Embryonic facial prominence (tissue), 1 donor: ENCODE results near the gene CD226.
"Not testable (repeated sequence)": the region's sequence is repeated elsewhere in the genome, so short reads cannot be mapped to it uniquely, and the experiment has no call there.

Experiments
- DNase-seq: peaks from one replicate; pipeline ENCODE4 v3.0.0-alpha.2; 2016; ENCODE audit errors: extremely low spot score

CD226 gene

DNA sequence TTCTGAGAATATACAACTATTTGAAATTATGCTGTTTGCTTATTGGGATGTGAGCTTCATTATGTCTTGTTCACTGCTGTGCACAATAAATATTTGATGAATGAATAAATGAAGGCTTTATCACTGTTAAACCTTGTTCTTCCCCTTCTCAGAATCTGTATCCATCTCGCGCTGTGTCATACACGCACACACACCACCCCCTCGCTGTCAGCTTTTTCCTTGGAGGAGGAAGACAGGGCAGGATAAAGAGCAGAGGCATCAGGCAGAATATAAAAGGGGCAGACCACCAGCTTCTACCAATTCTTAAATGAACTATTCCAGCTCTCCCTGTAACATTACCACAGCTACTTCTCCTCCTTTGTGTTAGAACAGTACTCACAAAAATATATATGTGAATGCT is 75.0 kb downstream of the CD226 start:
- DNase-seq, result no peak

DNA sequence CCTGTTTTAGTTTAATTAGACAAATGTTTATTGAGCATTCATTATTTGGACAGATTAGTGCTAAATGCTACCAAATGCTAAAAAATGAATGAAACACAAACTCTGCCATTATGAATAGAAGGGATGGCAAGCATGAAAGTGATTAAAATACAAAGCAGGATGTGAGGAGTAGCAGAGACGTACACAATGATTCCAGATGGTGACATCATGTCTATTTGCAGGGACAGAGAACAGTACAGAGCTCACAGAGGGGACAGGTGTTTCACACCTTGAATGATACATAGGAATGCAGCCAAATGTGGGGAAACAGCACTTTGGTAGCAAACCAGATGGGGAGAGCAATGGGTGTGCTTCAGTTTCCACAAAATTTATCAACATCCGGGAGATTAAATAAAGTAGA is 76.3 kb downstream of the CD226 start:
- DNase-seq, result no peak

DNA sequence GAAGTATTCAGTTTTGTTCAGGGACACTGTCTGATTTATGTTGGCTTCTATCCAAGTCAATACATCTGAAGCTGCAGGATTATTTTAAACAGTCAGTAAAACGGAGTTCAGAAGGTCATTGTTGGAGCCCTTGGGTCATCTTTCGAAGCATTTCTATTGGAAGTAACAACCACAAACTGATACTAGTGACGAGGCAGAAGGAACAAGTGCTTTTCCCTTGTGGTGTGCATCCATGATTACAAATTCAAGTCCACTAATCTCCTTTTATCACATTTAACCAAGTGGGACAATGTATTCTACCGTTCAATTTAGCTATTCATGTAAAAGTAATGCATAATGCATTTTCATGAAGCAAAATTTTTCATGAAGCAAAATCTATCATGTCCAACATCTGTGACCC is 76.9 kb downstream of the CD226 start:
- DNase-seq, result no peak

DNA sequence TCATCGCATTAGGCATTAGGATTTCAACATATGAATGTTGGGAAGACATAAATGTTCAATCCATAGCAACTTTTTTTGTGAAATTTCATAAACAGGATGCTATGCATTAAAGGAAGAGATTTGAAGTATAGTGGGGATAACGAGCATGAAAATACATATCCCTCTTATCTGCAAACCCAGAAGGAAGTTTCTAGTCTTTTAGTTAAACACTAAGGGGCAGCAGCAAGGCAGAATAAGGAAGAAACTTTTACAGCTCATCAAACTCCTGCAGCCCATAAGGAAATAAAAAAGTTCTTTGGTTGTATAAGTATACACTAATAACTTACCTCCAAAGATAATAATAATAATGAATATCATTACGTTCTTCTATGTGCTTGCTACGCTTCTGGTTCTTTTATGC is 81.5 kb downstream of the CD226 start:
- DNase-seq, result no peak

DNA sequence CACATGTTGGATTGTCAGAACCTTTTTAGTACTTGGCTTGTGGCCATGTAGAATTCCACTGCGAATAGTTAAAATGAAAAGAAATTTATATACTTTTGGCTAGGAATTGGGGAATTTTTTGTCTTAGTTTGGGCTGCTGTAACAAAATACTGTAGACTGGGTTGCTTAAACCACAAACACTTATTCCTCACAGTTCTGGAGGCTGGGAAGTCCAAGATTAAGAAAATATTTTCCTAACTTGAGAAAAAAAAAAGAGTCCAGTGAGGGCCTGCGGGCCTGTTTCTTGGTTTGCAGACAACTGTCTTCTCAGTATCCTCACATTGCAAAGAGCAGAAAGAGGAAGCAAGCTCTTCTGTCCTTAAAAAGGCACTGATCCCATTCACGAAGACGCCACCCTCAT is 81.9 kb downstream of the CD226 start:
- DNase-seq, result no peak

DNA sequence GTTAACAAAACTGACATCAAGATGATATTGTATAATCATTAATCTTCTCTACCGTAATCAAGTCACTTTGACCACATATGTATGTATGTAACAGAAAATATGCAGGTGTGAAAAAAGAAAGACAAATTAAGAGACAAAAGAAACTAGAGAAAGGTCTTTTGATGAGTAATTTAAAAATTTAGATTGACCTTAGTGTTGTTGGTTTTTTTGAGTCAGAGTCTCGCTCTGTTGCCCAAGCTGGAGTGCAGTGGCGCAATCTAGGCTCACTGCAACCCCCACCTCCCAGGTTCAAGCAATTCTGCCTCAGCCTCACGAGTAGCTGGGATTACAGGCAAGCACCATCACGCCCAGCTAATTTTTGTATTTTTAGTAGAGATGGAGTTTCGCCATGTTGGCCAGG is 82.9 kb downstream of the CD226 start:
- DNase-seq, result not testable (repeated sequence)

DNA sequence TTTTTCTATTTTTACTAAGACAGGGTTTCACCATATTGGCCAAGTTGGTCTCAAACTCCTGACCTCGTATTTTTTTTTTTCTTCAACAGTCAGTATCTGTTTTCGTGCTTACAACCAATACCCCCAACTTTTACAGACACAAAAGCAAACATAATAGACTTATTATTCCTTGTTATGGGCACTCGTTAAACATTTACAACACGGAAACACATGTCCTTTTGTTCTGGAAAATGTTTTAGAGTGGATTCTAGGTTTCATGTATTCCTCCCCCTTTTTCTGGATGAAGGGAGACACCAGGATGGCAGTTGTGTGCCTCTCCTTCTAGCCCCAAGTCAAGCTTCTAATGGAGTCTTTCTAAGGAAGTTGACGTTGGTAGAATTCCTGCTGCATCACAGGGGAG is 88.8 kb downstream of the CD226 start:
- no peak for DNase-seq

DNA sequence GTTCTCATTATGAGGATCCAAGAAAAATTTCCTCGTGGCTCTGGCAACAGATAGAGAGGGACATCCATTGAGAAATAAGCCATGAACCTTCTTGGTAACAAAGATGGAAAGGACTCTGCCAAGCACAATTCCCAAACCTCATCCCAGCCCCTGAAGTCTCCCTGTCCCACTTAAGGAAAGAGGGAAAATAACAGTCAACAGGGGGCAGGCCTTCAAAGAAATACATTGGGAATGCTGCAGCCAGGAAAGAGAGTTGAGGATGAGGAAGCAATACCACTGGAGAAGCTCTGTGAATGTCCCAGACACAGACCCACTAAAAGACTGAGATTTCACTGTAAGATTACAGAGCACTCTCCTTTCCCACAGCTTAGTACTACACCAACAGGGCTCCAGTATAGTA is 93.2 kb downstream of the CD226 start:
- DNase-seq, result no peak

DNA sequence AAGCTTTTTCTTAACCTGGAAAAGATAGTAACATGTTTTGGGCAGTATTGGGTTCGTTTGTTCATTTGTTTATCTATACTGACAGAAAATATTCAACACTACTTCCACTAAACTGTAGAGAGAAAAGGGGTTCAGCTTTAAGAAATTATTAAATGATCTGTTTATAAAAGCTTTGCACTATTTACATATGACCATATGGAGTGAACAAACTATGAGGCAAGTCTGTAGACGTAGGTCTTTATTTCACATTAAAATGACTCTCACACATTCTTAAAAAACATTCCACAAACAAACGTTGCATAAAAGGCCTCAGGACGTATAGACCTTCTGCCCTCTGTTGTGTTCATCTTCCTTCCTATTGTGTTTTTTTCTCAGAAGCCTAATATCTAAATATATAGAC is 94.6 kb downstream of the CD226 start:
- no peak for DNase-seq

DNA sequence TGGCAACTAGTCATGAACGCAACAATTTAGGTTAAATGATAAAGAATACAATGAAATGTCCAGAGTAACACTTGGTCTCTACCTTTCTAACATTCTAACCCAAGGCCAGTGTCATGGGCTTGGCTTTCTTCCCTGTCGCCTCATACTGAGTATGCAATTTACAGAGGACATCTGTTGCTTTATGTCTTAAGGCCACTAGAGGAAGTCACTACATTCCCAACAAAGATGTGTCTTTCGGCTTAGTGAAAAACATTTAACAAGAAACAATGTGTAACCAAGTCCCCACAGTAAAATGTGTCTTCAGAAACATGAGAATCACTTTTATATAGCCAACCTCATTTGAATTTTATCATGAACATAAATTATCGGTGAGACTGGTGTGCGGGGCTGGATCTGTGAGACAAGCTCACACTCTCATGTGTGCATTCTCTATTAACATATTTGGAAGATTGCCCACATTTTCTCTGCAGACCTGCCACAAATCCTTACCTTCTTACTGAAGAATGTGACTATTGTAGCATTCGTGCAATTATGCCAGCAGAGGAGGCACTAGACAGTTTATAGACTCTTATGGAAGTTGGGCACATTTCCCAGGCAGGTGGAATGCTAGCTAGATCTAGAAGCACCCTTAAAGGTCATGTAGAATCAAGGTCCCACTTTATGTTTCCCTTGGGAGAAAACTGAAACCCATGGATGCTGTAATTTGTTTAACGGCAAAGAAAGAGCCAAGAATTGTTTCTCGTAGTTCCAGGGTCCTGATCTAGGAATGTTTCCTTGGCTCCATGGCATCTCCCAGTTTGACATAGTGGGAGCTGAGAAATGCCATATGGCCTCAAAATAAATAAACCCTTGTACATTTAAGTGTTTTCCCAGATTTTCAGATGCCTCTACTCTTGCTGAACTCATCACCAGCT is 101.8 kb downstream of the CD226 start:
- DNase-seq, result no peak

DNA sequence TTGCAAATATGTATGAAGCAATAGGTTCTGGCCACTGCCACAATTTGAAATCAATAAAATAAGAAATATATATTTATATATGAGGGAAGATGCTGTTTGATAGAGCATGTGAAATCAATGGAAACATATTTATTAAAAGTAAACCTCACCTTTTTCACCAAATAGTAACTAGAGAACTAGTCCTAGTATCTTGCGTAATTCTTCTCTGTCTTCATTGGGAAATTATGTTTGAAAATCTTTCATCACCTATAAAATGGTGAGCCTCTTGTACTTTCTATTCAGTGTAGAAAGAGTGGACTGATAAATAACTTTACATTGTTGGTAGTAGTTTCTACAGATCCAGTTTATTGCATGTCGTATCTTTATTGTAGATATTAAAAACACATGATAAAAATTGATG is 103.0 kb downstream of the CD226 start:
- DNase-seq, result no peak

DNA sequence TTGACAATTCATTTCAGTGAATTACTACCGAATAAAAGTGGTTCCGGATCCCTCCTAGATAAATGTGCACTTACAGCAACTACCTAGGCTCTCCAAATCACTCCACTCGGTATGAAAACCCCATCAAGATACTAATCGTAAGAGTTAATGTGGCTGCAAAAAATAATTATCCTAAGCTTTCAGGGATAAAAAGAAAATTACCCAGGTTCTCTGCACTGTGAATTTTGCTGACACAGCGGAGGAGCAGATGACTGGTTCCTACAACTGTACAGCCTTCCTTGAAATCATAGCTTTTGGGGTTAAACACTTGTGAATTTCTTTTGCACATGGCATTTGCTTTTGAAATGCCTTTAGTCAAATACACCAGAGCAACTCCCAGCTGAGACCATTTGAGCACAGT is 104.7 kb downstream of the CD226 start:
- DNase-seq, result no peak

DNA sequence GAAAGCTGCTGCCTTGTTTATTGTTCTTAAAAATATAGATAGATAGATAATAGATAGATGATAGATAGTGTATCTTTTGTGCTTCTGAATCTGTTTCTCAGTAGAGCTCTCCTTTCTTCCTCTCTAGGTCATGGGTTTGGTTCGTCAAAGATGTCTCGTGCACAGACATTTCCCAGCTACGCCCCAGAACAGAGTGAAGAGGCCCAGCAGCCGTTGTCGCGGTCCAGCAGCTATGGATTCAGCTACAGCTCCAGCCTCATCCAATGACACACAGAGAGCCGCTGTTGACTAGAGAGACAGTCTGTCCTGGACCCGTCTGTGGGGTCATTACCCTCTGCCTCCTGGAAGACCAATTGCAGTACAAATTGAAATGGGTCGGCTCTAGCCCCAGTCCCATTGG is 106.6 kb downstream of the CD226 start:
- DNase-seq, result no peak

DNA sequence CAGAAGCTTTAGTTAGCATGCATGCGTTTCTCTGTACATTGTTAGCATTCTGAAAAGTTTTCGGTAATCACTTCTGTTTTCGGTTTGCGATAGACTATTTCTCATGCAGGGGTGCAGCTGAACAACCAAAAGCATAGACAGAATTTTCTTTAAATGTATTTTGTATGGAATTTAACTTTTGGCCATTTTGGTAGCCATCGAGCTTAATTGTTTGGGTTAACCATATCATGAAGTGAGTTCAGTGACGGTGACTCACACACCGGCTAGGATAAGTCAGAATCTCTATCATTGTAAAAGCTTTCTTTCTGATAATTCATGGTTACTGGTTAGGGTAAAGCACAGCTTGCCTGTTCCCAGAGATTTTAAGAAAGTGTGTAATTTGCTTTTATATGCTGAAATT is 107.2 kb downstream of the CD226 start:
- DNase-seq, result no peak

DNA sequence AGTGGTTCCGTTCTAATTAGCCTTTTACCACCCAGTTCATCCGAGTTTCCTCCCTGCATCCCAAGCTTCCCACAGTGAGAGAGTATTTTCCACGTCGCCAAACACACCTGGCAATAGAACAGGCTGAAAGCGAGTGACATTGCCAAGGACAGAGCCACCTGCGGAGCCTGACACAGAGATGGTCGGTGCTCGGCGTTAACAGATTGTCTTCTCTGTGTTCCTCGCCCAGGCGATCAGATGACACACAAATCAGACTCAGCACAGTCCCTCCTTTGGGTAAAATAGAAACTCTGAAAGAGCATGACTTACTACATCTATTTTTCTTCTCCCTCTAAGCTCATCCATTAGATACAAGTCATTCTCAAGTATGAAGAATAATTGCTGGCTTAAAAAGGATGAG is 107.7 kb downstream of the CD226 start:
- no peak for DNase-seq

DNA sequence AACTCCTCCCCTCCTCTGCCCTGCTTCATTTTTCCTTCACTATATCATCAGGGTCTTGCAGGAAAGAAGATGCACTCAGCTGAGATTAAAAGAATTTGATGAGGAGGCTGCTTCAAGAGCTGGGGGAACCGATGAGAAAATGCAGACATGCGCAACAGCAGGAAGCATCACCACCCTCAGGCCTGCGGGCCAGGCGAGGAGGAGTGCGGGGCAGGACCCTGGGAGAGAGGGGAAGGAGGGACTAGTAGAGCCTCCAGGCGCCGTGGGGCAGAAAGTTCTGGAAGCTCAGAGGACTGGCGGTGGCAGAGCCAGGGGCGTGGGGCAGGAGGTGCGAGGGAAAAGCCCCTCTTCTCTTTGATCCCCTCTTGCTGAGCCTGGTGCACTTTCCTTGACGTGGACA is 108.2 kb downstream of the CD226 start:
- DNase-seq, result no peak

DNA sequence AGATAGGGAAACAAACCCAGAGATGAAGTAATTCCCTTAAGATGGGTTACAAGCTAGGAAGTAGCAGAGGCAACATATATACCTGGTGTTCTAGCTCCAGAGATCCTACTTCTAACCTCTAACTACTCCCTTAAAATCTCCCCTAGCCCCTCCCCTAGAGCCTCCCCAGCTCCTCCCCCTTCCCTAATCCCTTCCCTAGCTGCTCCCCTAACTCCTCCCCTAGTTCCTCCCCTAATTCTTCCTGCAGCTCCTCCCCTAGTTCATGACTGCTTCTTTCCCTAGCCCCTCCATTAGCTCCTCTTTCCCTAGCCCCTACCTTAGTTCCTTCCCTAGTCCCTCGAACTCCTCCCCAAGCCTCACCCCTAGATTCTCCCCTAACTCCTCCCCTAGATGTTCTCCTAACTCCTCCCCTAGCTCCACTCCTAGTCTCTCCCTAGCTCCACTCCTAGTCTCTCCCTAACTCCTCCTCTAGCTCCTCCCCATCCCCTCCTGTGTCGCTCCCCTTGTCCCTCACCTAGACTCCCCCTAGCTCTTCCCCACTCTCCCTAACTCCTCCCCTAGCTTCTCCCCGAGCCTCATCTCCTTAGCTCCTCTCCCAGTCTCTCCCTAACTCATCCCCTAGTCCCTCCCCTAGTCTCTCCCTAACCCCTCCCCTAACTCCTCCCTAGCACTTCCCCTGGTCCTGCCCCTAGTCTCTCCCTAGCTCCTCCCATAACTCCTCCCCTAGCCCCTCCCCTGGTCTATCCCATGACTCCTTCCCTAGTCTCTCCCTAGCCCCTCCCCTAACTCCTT is 108.9 kb downstream of the CD226 start:
- DNase-seq, result no peak

DNA sequence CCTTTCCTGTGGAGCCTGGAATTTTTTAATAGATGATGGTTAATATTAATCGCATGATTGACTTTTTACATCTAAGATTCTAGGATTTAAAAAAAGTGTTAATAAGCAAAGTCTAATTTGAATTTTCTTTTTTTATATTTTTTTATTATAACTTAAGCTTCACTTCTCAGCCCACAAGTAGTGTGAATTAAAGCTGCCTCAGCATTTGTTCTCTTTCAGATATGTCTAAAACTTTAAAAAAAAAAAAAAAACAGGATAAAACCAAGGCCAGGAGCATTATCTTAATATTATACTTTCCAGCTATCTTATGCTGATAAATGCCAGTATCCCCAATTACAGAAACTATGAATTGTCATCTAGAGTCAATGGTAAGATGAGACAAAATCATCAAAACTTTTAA is 109.7 kb downstream of the CD226 start:
- no peak for DNase-seq

DNA sequence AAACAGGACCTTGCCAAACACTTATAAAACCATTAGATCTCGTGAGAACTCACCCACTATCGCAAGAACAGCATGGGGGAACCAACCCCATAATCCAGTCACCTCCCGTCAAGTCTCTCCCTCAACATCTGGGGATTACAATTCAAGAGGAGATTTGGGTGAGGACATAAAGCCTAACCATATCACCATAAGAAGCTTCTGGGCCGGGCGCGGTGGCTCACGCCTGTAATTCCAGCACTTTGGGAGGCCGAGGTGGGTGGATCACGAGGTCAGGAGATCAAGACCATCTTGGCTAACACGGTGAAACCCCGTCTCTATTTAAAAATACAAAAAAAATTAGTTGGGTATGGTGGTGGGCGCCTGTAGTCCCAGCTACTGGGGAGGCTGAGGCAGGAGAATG is 112.7 kb downstream of the CD226 start:
- not testable (repeated sequence) for DNase-seq

DNA sequence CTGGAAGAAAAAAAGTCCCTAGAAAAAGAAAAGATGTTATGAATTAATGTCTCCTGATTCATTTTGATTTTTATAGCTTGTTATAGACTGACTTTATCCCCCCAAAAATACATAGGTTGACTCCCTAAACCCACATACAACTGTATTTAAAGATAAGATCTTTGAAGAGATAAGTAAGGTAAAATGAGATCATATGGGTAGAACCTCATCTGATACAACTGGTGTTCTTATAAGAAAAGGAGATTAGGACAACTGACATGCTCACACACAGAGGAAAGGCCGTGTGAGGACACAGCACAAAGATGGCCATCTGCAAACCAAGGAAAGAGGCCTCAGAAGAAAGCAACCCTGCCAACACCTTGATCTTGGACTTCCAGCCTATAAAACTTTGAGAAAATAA is 117.5 kb downstream of the CD226 start:
- no peak for DNase-seq

DNA sequence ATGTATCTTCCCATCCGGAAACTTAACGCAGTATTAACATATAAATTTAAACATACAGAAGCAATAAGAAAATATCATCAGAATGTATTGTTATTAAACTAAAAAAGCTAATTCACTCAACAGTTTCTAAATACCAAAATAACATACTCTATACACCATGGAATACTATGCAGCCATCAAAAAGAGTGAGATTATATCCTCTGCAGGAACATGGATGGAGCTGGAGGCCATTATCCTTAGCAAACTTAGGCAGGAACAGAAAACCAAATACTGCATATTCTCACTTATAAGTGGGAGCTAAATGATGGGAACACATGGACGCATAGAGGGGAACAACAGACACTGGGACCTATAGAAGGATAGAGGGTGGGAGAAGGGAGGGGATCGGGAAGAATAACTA is 127.1 kb downstream of the CD226 start:
- DNase-seq, result no peak

DNA sequence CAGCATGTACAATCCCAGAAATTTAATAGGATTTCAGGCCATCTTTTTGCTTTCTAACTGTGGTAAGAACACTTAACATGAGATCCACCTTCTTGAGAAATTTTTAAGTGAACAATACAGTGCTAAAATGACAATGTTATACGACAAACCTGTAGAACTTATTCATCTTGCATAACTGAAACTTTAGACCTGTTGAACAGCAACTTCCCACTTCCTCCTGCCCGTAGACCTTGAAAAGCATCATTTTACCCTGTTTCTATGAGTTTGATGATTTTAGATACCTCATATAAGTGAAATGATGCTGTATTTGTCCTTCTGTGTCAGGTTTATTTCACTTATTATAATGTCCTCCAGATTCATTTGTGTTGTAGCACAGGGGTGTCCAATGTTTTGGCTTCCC is 128.2 kb downstream of the CD226 start:
- DNase-seq, result no peak

DNA sequence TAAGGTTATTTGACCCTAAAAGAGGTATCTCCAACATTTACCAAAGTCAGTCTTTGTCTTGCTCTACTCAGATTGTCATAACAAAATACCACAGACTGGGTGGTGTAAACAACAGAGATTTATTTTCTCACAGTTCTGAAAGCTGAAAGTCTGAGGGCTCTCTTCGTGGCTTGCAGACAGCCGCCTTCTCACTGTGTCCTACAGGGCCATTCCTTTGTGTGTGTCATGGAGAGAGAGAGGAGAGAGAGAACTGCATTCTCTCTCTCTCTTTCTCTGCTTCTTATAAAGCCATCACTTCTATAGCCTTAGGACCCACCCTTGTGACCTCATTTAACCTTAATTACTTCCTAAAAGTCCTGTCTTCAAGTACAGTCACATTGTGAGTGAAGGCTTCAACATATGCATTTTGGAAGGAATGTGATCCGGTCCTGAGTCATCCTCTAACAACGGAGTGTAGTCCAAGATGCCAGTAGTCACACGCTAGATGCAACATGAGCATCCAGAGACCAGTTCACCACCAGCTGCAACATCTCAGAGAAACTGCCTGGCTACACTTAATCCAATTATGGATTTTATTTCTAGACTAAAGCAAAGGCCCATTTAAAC is 130.2 kb downstream of the CD226 start:
- DNase-seq, result no peak
